Upper lobe of right lung (tissue), 1 donor: Measurements from ENCODE around the gene ENTPD1. TPM values are rescaled to one million over a fixed set of nuclear protein-coding genes. Genes with fewer than 3 reads are reported as not detected.

ENCODE experiments used
- ATAC-seq: fragments of 200-7000 bp; cut with Tn5 transposase; one replicate; pipeline ENCODE4 v1.9.1; 2020; ENCODE audit warnings: mild to moderate bottlenecking, moderate library complexity
- DNase-seq: peaks from one replicate; pipeline ENCODE4 v3.0.0-alpha.2; 2020
- H3K27ac ChIP-seq: fragments of 200-600 bp; one replicate; pipeline ENCODE4 v1.8.0; 2022
- H3K27me3 ChIP-seq: fragments of 200-600 bp; one replicate; pipeline ENCODE4 v1.8.0; 2022; ENCODE audit warnings: mild to moderate bottlenecking
- H3K36me3 ChIP-seq: fragments of 200-600 bp; one replicate; pipeline ENCODE4 v1.8.0; 2022
- H3K4me1 ChIP-seq: fragments of 200-600 bp; one replicate; pipeline ENCODE4 v1.8.0; 2022
- H3K4me3 ChIP-seq: fragments of 200-600 bp; one replicate; pipeline ENCODE4 v1.8.0; 2022; ENCODE audit warnings: mild to moderate bottlenecking
- H3K9me3 ChIP-seq: fragments of 200-600 bp; one replicate; pipeline ENCODE4 v1.8.0; 2022
- CTCF ChIP-seq: fragments of 200-600 bp; IDR thresholded peaks from one replicate; pipeline ENCODE4 v1.8.0; 2022; ENCODE audit warnings: antibody characterized with exemption
- intact Hi-C: fragments of 100-400 bp; cut with DNase I; formaldehyde crosslinking; loops from one replicate; pipeline ENCODE4 v1.11.0; 2022
- long read RNA-seq: library from polyadenylated mRNA; unstranded; transcript quantifications from one replicate; pipeline ENCODE4 v2.0.0, GENCODE V29; 2021
- total RNA-seq: library from RNA; stranded (reverse); fragmentation: NEBNext Ultra II Directional; extraction: Animal tissue kit (Norgen Biotek cat#: 25700); gene quantifications from one replicate; pipeline ENCODE4 v1.2.1, GENCODE V29; 2021
- donor health status: DM: no; HTN: yes; CAD: no; lungs with severe emphysema.

The ENTPD1 gene
- 64.6 TPM for total RNA-seq
- long read RNA-seq, transcript ENTPD1-203 (10 exons, 1,903 nt), result minor isoform, 7 of 112 reads
- long read RNA-seq, transcript ENTPD1-201 (10 exons, 2,035 nt), result major isoform, 58 of 112 reads
- long read RNA-seq, partial matches to known transcripts, result 11 of 112 reads
- long read RNA-seq, other reads (novel, unspliced or antisense), result 31 of 112 reads

GRCh38 chr10:95756041-95756761 lies at the start of gene ENTPD1:
ENTPD1 (plus strand) TSS chr10:95756163; CDS start chr10:95756240, 77 bp downstream.
- intact Hi-C loops, result no loop called here
- Histone ChIP-seq H3K27ac (peak within 1 kb of the TSS; percentile 84), H3K9me3 (no peaks in the 10 kb centered on the region), H3K4me3 (peak within 1 kb of the TSS; percentile 49), H3K4me1 (peaks cover 4% of the 10 kb centered on the region), H3K27me3 (no peaks in the 10 kb centered on the region), H3K36me3 (no peaks in the 10 kb centered on the region)
- ATAC-seq (peak; percentile 51), DNase-seq (no peak)
- no peak for TF ChIP-seq CTCF

GRCh38 chr10:95706573-95706972 lies 49.4 kb upstream of the ENTPD1 start:
- ATAC-seq (peak; percentile 23), DNase-seq (no peak)
- Histone ChIP-seq H3K9me3 (no peaks in the 10 kb centered on the region), H3K4me3 (no peak overlapping the region), H3K4me1 (no peaks in the 10 kb centered on the region), H3K36me3 (no peaks in the 10 kb centered on the region), H3K27me3 (no peaks in the 10 kb centered on the region), H3K27ac (no peak overlapping the region)
- no peak for TF ChIP-seq CTCF
- intact Hi-C loops, result no loop called here

- Histone ChIP-seq H3K27ac (no peak overlapping the region), H3K4me1 (no peaks in the 10 kb centered on the region), H3K4me3 (no peak overlapping the region), H3K36me3 (no peaks in the 10 kb centered on the region), H3K9me3 (no peaks in the 10 kb centered on the region), H3K27me3 (no peaks in the 10 kb centered on the region)
- TF ChIP-seq CTCF, result no peak
- intact Hi-C loops, result no loop called here
- ATAC-seq (peak; percentile 15), DNase-seq (no peak)
These were observed 49.0 kb upstream of the ENTPD1 start for GRCh38 chr10:95706990-95707389.

- H3K36me3 ChIP-seq, result no peaks in the 10 kb centered on the region
- H3K27ac ChIP-seq, result no peak overlapping the region
- H3K4me1 ChIP-seq, result no peaks in the 10 kb centered on the region
- no peak for TF ChIP-seq CTCF
- ATAC-seq (no peak), DNase-seq (no peak)
- no peaks in the 10 kb centered on the region for H3K9me3 ChIP-seq
- H3K4me3 ChIP-seq, result no peak overlapping the region
- H3K27me3 ChIP-seq, result no peaks in the 10 kb centered on the region
- intact Hi-C loops, result no loop called here
These were observed 44.5 kb upstream of the ENTPD1 start for GRCh38 chr10:95711492-95711891.

GRCh38 chr10:95716466-95716865 lies 39.5 kb upstream of the ENTPD1 start:
- TF ChIP-seq CTCF, result no peak
- no peak overlapping the region for H3K4me3 ChIP-seq
- no peaks in the 10 kb centered on the region for H3K9me3 ChIP-seq
- intact Hi-C loops, result no loop called here
- H3K36me3 ChIP-seq, result no peaks in the 10 kb centered on the region
- no peak overlapping the region for H3K27ac ChIP-seq
- no peaks in the 10 kb centered on the region for H3K4me1 ChIP-seq
- no peaks in the 10 kb centered on the region for H3K27me3 ChIP-seq
- DNase-seq (no peak), ATAC-seq (peak; percentile 42)
